Neuronal stem cell (in vitro differentiated cells): ENCODE results near the gene AHSA1.

Experiments used
- DNase-seq: peaks from one replicate; pipeline ENCODE4 v3.0.0-alpha.2; 2013; ENCODE audit warnings: low spot score
- H2AFZ ChIP-seq: one replicate; pipeline ENCODE4 v1.6.1; 2013; ENCODE audit warnings: mild to moderate bottlenecking, low read length, inconsistent platforms
- H2AK5ac ChIP-seq: 2 replicates; pipeline ENCODE4 v1.6.1; 2013; ENCODE audit warnings: low read depth, mild to moderate bottlenecking, inconsistent platforms, low read length, moderate library complexity, mixed read lengths
- H2BK120ac ChIP-seq: 2 replicates; pipeline ENCODE4 v1.6.1; 2013; ENCODE audit warnings: low read depth, mild to moderate bottlenecking, inconsistent platforms, low read length, moderate library complexity, mixed read lengths
- H2BK12ac ChIP-seq: one replicate; pipeline ENCODE4 v1.6.1; 2013; ENCODE audit warnings: low read length, inconsistent platforms
- H2BK15ac ChIP-seq: 2 replicates; pipeline ENCODE4 v1.6.1; 2013; ENCODE audit warnings: mild to moderate bottlenecking, low read length, inconsistent platforms, mixed read lengths
- H2BK5ac ChIP-seq: one replicate; pipeline ENCODE4 v1.6.1; 2013; ENCODE audit warnings: inconsistent platforms, mild to moderate bottlenecking, low read length, moderate library complexity
- H3K14ac ChIP-seq: one replicate; pipeline ENCODE4 v1.6.1; 2013; ENCODE audit warnings: low read length, inconsistent platforms
- H3K18ac ChIP-seq: 2 replicates; pipeline ENCODE4 v1.6.1; 2013; ENCODE audit warnings: low read length, inconsistent platforms
- H3K23ac ChIP-seq: 2 replicates; pipeline ENCODE4 v1.6.1; 2013; ENCODE audit warnings: low read depth, mild to moderate bottlenecking, mixed read lengths, low read length, inconsistent platforms; ENCODE audit not compliant: poor library complexity
- H3K27ac ChIP-seq: replicated peaks from 3 replicates; pipeline ENCODE4 v1.5.1; 2013; ENCODE audit warnings: low read length, inconsistent platforms
- H3K27me3 ChIP-seq, 3 experiments: 2 replicates each; pipeline ENCODE4 v1.6.1; 2013; ENCODE audit warnings: low read length in 3 of 3, mild to moderate bottlenecking in 2 of 3, inconsistent platforms in 1 of 3, low read depth in 1 of 3, mixed read lengths in 1 of 3, moderate library complexity in 1 of 3; ENCODE audit not compliant: control insufficient read depth in 3 of 3, insufficient read depth in 3 of 3
- H3K36me3 ChIP-seq, 2 donors: replicated peaks in 1 of 2; 2 replicates each; pipeline ENCODE4 v1.6.1; 2013; ENCODE audit warnings: low read length in 2 of 2; ENCODE audit not compliant: control insufficient read depth in 2 of 2, insufficient read depth in 2 of 2
- H3K4ac ChIP-seq: 2 replicates; pipeline ENCODE4 v1.6.1; 2013; ENCODE audit warnings: inconsistent platforms, mild to moderate bottlenecking, low read length, moderate library complexity
- H3K4me1 ChIP-seq, 2 donors: 1 replicate in 1 of 2; 2 replicates in 1 of 2; pipeline ENCODE4 v1.6.1; 2013; ENCODE audit warnings: low read length in 2 of 2, low read depth in 1 of 2; ENCODE audit not compliant: control insufficient read depth in 2 of 2, insufficient read depth in 1 of 2
- H3K4me2 ChIP-seq: one replicate; pipeline ENCODE4 v1.6.1; 2013; ENCODE audit warnings: mild to moderate bottlenecking, low read length, inconsistent platforms; ENCODE audit not compliant: insufficient read depth, poor library complexity, severe bottlenecking
- H3K4me3 ChIP-seq, 2 donors: 2 replicates each; pipeline ENCODE4 v1.5.1; 2013; ENCODE audit warnings: low read length in 2 of 2, mild to moderate bottlenecking in 2 of 2, inconsistent platforms in 1 of 2, moderate library complexity in 1 of 2
- H3K79me1 ChIP-seq: one replicate; pipeline ENCODE4 v1.6.1; 2013; ENCODE audit warnings: low read depth, mild to moderate bottlenecking, inconsistent platforms, low read length, moderate library complexity
- H3K9ac ChIP-seq: one replicate; pipeline ENCODE4 v1.6.1; 2013; ENCODE audit warnings: mild to moderate bottlenecking, low read depth, low read length, inconsistent platforms; ENCODE audit not compliant: poor library complexity
- H3K9me3 ChIP-seq, 2 donors: replicated peaks in 1 of 2; 2 replicates each; pipeline versions ENCODE3 to v1.6.1; 2013; ENCODE audit warnings: low read length in 2 of 2, mild to moderate bottlenecking in 2 of 2, inconsistent platforms in 1 of 2, low read depth in 1 of 2, mixed read lengths in 1 of 2, moderate library complexity in 1 of 2; ENCODE audit not compliant: control insufficient read depth in 2 of 2, insufficient read depth in 1 of 2
- H4K8ac ChIP-seq: one replicate; pipeline ENCODE4 v1.6.1; 2013; ENCODE audit warnings: low read depth, mild to moderate bottlenecking, inconsistent platforms, low read length, moderate library complexity
- H4K91ac ChIP-seq: one replicate; pipeline ENCODE4 v1.6.1; 2013; ENCODE audit warnings: low read length, low read depth, mild to moderate bottlenecking, inconsistent platforms; ENCODE audit not compliant: poor library complexity
- WGBS, 2 donors: extraction: QIAGEN DNeasy Blood & Tissue Kit; methylation state at CpG; one replicate each; pipeline ENCODE4 v1.1.7; 2013; ENCODE audit warnings: missing lambda C conversion rate in 2 of 2, mixed read lengths in 1 of 2; ENCODE audit not compliant: insufficient read length in 2 of 2, insufficient replicate concordance in 1 of 2; ENCODE audit errors: extremely low coverage in 2 of 2; 5-methylcytosine and 5-hydroxymethylcytosine counted together

The AHSA1 gene

GRCh38 chr14:77416836-77417235, 41.1 kb upstream of the AHSA1 start:
- H2BK5ac ChIP-seq = no peak overlapping the region
- DNase-seq = no peak
- H3K27me3 ChIP-seq = no peaks in the 10 kb centered on the region
- H3K4me3 ChIP-seq = no peak overlapping the region
- no peak overlapping the region for H2BK120ac ChIP-seq
- no peak overlapping the region for H3K18ac ChIP-seq
- H3K4me1 ChIP-seq = no peaks in the 10 kb centered on the region
- H2AFZ ChIP-seq = no peak overlapping the region
- H3K9ac ChIP-seq = no peak overlapping the region
- WGBS, 2 donors = no CpG with 5 or more reads among the region's 8 CpGs
- no peak overlapping the region for H3K4ac ChIP-seq
- H4K8ac ChIP-seq = no peak overlapping the region
- no peaks in the 10 kb centered on the region for H3K36me3 ChIP-seq
- H2BK15ac ChIP-seq = no peak overlapping the region
- H3K4me2 ChIP-seq = no peak overlapping the region
- no peak overlapping the region for H2AK5ac ChIP-seq
- H3K23ac ChIP-seq = no peak overlapping the region
- no peak overlapping the region for H4K91ac ChIP-seq
- no peaks in the 10 kb centered on the region for H3K79me1 ChIP-seq
- H2BK12ac ChIP-seq = no peak overlapping the region
- H3K9me3 ChIP-seq = peaks cover 0 to 15% of the 10 kb centered on the region in 2 donors
- no peak overlapping the region for H3K27ac ChIP-seq
- no peak overlapping the region for H3K14ac ChIP-seq

DNA sequence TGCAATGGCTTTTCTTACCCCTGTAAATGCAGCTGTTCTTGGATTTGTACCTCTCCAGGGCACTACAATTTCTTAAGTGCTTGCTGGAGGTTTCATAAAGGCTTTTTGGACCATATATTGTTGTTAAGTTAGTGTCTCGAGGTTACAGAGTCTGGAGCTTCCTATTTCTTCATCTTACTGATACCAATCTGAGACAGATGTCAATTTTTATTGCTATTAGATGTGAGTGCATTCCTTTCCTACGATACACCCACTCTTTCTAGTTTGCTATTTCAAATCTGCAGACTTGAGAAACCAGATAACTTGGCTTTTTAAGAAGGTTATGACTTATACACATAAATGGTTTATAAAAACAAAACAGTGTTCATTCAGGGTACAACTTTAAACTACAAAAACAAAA, 36.7 kb upstream of the AHSA1 start:
- no peaks in the 10 kb centered on the region for H3K79me1 ChIP-seq
- H3K9me3 ChIP-seq = peaks cover 0 to 15% of the 10 kb centered on the region in 2 donors
- no peak for DNase-seq
- no peak overlapping the region for H4K8ac ChIP-seq
- no peak overlapping the region for H3K4me2 ChIP-seq
- peaks cover 10 to 39% of the 10 kb centered on the region in 2 donors for H3K36me3 ChIP-seq
- no peak overlapping the region for H2BK15ac ChIP-seq
- no peak overlapping the region for H3K4ac ChIP-seq
- H2BK12ac ChIP-seq = no peak overlapping the region
- H3K14ac ChIP-seq = no peak overlapping the region
- H2BK5ac ChIP-seq = no peak overlapping the region
- H3K4me1 ChIP-seq = no peaks in the 10 kb centered on the region
- H2AFZ ChIP-seq = no peak overlapping the region
- no peak overlapping the region for H2BK120ac ChIP-seq
- no peak overlapping the region for H4K91ac ChIP-seq
- H3K27me3 ChIP-seq = no peaks in the 10 kb centered on the region
- H3K18ac ChIP-seq = no peak overlapping the region
- H3K27ac ChIP-seq = no peak overlapping the region
- no peak overlapping the region for H3K9ac ChIP-seq
- WGBS, 2 donors = no CpG with 5 or more reads among the region's 2 CpGs
- no peak overlapping the region for H3K23ac ChIP-seq
- H3K4me3 ChIP-seq = no peak overlapping the region
- no peak overlapping the region for H2AK5ac ChIP-seq

- Histone ChIP-seq H3K4me2 (no peak within 1 kb of the TSS), H3K9ac (no peak within 1 kb of the TSS), H2AFZ (no peak within 1 kb of the TSS), H2BK15ac (no peak within 1 kb of the TSS), H4K8ac (no peak within 1 kb of the TSS), H3K27ac (no peak within 1 kb of the TSS), H2BK12ac (no peak within 1 kb of the TSS), H3K23ac (no peak within 1 kb of the TSS), H2AK5ac (no peak within 1 kb of the TSS), H3K4me1 (no peaks in the 10 kb centered on the region), H3K4me3 (no peak within 1 kb of the TSS), H3K27me3 (no peaks in the 10 kb centered on the region), H3K9me3 (peaks cover 0 to 12% of the 10 kb centered on the region in 2 donors), H3K4ac (no peak within 1 kb of the TSS), H4K91ac (no peak within 1 kb of the TSS), H3K36me3 (peaks cover 18 to 61% of the 10 kb centered on the region in 2 donors), H2BK120ac (no peak within 1 kb of the TSS), H2BK5ac (no peak within 1 kb of the TSS), H3K18ac (no peak within 1 kb of the TSS), H3K79me1 (no peaks in the 10 kb centered on the region), H3K14ac (no peak within 1 kb of the TSS)
- no CpG with 5 or more reads among the region's 1 CpG for WGBS, 2 donors
- no peak for DNase-seq
These were observed 34.5 kb upstream of the AHSA1 start, which contains the start of gene NOXRED1 for GRCh38 chr14:77423423-77423822. NOXRED1 (minus strand) TSS chr14:77423523; CDS start chr14:77422889, 634 bp downstream.

DNA sequence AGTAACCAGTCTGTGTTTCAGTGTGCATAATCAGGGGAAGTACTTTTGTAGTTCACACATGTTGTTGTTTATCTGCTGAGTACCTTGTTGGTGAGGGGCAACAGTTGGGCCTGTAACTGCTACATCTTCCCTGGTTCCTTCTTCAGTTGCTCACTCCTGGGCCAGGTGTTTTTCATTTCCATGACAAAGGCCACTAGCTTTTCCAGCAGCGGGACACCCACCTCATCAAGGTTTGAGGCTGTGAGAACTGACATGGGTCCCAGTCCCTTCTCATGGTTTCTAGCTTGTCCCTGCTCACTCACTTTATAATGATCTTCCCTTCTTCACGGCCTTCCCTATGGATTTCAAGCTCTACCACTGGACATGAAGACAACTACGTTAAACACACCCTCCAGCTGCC, 33.0 kb upstream of the AHSA1 start:
- H2AK5ac ChIP-seq = no peak overlapping the region
- no peaks in the 10 kb centered on the region for H3K27me3 ChIP-seq
- H3K79me1 ChIP-seq = no peaks in the 10 kb centered on the region
- peaks cover 20 to 75% of the 10 kb centered on the region in 2 donors for H3K36me3 ChIP-seq
- H3K18ac ChIP-seq = no peak overlapping the region
- no peak overlapping the region for H2BK120ac ChIP-seq
- no peak overlapping the region for H3K4ac ChIP-seq
- no peak overlapping the region for H4K8ac ChIP-seq
- H2BK15ac ChIP-seq = no peak overlapping the region
- no CpG with 5 or more reads among the region's 3 CpGs for WGBS, 2 donors
- no peak overlapping the region for H3K23ac ChIP-seq
- H3K27ac ChIP-seq = no peak overlapping the region
- H2BK5ac ChIP-seq = no peak overlapping the region
- no peak overlapping the region for H3K14ac ChIP-seq
- H2BK12ac ChIP-seq = no peak overlapping the region
- H3K4me1 ChIP-seq = no peaks in the 10 kb centered on the region
- H3K4me3 ChIP-seq = no peak overlapping the region
- no peak for DNase-seq
- peaks cover 0 to 3% of the 10 kb centered on the region in 2 donors for H3K9me3 ChIP-seq
- H3K9ac ChIP-seq = no peak overlapping the region
- H3K4me2 ChIP-seq = no peak overlapping the region
- no peak overlapping the region for H2AFZ ChIP-seq
- H4K91ac ChIP-seq = no peak overlapping the region
